ENCODE results near the gene NEURL1.

NEURL1 gene

GRCh38 chr10:103568505-103568904 lies 75.0 kb downstream of the NEURL1 start:
- no peak for DNase-seq

- no peak for DNase-seq
Measured at GRCh38 chr10:103569896-103570295, 76.4 kb downstream of the NEURL1 start.

DNA sequence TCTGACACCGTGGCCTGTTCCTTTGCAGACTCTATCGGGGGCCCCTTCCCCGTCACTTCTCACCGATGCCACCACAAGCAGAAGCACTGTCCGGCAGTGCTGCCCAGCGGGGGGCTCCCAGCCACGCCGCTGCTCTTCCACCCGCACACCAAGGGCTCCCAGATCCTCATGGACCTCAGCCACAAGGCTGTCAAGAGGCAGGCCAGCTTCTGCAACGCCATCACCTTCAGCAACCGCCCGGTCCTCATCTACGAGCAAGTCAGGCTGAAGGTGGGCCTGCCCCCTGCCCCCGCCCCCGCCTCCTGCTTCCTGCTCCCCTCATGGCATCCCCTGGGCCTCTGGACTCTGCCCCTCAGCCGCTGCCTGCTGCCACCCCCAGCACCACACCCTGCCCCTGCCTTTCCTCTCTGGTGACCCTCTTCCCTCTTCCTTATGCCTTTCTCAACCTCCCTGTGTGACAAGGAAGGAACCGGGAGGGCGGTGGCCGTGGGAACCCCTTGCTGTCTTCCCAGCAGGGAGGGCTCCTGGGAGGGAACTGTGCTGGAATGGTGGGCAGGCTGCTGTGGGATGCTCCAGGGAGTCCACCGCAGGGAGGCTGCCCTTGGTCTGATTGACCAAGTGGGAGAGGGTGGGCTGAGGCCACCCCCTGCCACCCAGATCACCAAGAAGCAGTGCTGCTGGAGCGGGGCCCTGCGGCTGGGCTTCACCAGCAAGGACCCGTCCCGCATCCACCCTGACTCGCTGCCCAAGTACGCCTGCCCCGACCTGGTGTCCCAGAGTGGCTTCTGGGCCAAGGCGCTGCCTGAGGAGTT lies 77.5 kb downstream of the NEURL1 start:
- no peak for DNase-seq

DNA sequence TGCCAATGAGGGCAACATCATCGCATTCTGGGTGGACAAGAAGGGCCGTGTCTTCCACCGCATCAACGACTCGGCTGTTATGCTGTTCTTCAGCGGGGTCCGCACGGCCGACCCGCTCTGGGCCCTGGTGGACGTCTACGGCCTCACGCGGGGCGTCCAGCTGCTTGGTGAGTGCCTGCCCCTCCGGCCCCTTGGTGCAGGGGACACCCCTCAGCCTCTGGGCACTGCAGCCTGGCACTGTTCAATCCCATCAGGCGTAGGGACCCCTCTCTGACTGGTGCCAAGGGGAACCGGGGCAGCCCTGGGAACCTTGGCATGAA lies 78.1 kb downstream of the NEURL1 start:
- DNase-seq = no peak

GRCh38 chr10:103572347-103573204 lies 79.1 kb downstream of the NEURL1 start:
- DNase-seq = no peak

GRCh38 chr10:103573205-103573487 lies 79.6 kb downstream of the NEURL1 start:
- no peak for DNase-seq

- no peak for DNase-seq
Measured at GRCh38 chr10:103574097-103575061, 80.9 kb downstream of the NEURL1 start.

DNA sequence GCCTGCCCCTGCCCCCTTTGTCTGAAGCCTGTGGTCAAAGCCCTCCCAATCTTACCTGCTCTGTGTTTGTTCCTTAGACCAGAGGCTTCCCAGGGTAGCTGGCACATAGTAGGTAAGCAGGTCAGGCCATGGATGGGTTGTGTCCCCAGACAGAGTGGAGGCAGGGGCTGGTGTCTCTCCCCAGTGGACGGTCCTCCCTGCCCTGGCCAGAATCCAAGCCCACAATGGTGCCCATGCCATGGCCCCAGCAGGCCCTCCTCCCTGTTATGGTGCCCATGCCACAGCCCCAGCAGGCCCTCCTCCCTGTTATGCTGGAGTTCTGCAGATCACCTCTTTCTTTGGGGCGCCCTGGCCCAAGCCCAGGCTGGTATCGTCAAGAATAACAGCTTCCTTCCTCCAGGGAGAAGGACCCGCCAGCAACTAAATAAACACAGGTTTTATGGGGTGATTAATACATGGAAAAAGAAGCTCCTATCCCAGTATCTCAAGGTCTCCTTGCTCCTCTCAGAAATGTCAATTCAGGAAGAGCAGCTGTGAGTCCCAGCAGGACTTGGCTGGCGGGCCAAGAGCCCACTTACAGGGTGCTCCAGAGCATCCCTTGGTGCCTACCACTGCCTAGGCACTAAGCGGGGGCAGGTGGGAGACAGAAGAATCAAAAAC lies 82.0 kb downstream of the NEURL1 start:
- no peak for DNase-seq

GRCh38 chr10:103576076-103576471 lies 82.6 kb downstream of the NEURL1 start:
- DNase-seq = no peak

- DNase-seq = no peak
Measured at GRCh38 chr10:103576862-103577261, 83.4 kb downstream of the NEURL1 start.

DNA sequence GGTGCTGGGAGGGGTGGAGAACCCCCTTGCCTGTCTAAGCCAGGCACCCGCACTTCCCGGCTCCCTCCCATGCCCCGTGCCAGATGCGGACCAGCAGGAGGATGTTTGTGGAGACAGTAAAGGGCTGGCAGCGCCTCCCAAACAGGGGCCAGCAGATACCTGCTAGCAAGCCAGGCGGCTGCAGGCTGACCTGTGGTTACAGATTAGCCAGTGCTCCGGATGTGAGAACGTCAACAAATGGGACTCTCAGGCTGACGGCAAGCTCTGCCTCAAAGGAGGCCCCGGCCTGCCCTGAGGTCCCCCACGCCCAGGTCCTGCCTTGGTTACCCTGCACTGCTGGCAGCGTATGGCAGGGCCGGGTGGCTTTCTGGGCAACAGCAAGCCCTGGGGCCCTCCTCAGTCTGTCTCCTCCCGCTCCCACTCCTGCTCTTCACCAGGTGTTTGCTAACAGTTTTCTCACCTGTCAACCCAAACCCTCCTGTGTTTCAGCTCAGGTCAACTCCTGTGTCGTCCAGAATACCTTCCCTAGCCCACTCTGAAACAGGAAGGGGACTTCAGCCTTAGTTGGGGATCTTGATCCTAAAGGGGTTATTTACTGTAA lies 85.4 kb downstream of the NEURL1 start:
- no peak for DNase-seq

DNA sequence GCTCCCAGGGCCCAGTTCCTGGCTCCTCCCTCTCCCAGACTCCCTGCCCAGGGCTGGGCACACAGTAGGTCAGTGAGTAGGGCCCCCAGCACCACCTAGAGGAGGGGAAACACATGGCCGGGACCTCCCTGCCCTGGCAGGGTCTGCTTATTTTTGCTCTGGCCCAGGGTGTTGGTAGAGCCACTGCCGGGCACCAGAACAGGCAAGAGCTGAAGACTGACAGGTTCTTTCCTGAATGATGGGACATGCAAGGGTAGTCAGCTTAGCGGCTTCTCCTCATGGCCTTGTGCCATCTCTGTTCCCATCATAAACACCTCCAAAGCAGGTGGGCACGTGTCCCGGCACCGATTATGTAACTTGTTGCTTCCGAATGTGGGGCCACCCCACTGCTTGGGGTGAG lies 86.5 kb downstream of the NEURL1 start:
- DNase-seq = no peak

DNA sequence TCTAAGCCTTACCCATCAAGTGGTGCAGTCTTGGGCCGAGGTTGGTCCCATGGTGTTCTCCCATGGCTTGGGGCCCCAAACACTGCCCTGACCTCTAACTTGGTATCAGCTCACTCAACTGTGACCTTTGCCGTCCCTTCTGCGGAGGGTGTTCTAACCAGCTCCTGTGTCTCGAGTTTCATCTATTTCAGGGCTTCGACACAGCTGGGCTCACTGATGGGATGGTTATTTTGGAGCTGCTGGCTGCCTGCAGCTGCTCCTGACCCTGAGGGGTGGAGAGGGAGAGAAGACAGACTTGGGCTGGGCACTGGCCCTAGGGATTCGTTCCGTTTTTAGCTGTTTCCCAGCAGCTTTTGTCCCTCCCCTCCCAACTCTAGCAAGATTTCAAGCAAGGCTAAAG lies 86.9 kb downstream of the NEURL1 start:
- DNase-seq = no peak

DNA sequence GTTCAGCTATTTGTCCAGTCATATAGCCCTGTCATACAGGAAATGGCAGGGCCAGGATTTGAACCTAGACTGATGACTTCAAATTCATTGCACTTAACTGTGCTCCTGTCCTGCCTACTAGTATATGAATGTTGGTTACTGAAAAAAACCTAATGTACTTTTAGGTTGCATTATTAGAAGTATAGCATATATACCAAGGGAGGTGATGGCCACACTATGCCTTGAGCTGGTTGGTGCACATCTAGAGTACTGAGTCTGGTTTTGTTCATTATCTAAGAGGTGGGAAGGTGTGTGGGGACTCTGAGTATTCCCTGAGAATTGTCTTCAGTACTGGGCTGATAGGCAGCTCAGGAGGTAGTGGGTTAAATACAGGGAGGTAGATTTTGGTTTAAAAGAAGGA lies 88.0 kb downstream of the NEURL1 start:
- DNase-seq = no peak

DNA sequence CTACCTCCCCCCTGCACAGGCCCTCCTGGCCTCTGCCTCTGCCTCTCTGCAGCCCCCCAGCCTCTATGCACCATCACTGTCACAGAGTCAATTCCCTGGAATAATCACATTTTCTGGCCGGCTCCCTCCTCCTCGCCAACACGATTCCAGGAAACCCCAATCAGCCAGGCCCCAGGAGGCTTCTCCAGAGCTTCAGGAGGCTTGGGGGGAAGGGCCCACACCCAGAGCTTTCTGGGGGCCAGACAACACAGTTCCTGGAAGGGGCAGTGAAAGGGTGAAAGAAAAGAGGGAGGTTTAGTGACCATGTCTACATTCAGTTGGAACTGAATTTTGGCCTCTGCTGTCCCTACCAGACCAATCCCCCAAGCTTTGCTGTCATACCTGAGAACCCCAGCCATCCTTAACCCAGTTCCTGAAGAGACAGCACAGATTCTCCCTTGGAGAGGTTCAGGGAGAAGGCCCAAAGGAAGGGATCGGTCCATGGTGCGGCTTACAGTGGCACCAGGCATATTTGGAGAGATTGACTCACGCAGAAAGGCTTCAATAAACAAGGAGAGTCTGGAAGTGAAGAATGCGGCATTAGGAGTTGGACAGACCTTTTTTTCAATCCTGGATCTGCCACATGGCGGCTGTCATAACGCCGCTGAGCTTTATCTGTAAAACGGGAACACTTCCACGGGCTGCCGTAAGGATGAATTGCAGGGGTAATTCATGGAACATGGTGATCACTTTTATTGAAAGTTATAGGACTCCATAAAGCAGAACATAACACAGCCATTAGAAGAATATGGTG lies 89.0 kb downstream of the NEURL1 start:
- DNase-seq = no peak

- DNase-seq = no peak
Measured at GRCh38 chr10:103583871-103584215, 90.3 kb downstream of the NEURL1 start.

DNA sequence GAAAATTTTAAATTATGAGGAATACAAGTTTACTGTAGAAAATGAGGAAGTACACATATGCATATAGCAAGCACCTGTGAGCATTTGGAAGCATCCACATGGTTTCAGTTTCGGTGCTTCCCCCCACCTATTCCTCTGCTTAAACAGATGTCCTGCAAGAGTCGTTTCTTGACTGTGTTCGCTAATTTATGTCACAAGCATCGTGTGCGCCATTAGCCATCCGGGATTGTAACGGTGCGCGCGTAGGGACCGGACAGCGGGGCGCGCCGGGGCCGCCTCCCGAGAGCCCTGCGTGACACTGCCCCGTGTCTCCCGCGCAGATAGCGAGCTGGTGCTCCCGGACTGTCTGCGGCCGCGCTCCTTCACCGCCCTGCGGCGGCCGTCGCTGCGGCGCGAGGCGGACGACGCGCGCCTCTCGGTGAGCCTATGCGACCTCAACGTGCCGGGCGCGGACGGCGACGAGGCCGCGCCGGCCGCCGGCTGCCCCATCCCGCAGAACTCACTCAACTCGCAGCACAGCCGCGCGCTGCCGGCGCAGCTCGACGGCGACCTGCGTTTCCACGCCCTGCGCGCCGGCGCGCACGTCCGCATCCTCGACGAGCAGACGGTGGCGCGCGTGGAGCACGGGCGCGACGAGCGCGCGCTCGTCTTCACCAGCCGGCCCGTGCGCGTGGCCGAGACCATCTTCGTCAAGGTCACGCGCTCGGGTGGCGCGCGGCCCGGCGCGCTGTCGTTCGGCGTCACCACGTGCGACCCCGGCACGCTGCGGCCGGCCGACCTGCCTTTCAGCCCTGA lies 90.9 kb downstream of the NEURL1 start:
- DNase-seq = no peak

DNA sequence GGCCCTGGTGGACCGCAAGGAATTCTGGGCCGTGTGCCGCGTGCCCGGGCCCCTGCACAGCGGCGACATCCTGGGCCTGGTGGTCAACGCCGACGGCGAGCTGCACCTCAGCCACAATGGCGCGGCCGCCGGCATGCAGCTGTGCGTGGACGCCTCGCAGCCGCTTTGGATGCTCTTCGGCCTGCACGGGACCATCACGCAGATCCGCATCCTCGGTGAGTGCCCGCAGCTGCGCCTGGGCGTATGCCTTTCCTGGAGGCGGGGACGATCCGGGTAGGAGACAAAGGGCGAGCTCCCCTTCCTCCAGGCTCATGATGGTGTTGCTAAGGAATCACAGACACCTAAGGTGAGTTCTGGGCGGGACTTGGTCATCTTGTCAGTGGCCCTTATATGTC lies 91.5 kb downstream of the NEURL1 start:
- DNase-seq = no peak

- no peak for DNase-seq
Measured at GRCh38 chr10:103587073-103587472, 93.6 kb downstream of the NEURL1 start.

DNA sequence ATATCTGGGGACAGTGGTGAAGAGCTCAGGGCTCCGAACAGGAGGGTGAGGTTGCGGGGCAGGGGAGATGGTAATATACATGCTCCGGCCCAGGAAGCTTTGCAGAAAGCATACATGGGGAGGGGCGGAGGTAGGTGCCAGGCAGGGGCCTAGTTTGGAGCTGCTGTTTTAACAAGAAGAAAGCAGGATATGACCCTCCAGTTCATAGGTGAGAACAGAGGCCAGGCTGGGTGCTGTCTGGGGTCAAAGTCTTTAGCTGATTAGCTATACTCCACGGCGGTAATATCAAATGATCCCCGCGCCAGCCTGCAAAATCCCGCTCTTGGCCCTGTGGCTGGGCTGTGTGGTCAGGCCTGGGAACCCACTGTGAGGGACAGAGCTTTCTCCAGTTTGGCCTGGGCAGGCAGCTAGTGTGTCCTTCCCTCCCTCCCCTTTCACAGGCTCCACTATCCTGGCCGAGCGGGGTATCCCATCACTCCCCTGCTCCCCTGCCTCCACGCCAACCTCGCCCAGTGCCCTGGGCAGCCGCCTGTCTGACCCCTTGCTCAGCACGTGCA lies 95.6 kb downstream of the NEURL1 start:
- DNase-seq = no peak

DNA sequence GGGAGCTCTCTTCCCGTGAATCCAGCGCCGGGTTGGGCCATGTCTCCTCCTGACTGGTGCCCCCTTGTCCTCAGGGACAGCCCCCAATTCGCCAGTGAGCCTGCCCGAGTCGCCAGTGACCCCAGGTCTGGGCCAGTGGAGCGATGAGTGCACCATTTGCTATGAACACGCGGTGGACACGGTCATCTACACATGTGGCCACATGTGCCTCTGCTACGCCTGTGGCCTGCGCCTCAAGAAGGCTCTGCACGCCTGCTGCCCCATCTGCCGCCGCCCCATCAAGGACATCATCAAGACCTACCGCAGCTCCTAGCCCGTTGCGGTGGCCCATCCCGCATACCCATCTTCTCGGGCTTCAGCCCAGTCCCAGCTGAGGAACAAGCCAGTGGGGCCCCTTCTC lies 96.6 kb downstream of the NEURL1 start:
- DNase-seq = no peak
